Esophagus squamous epithelium (tissue), 4 donors: ENCODE results near the gene FNDC11.

Source experiments
- CTCF ChIP-seq, 6 experiments: fragments of 450-650 bp in 4 of 6; fragments of 200-600 bp in 2 of 6; sonication (generic) in 2 of 6; IDR thresholded peaks; one replicate each; pipeline ENCODE4 v1.5.1; 2016 to 2019; ENCODE audit warnings: antibody characterized with exemption in 6 of 6, mild to moderate bottlenecking in 4 of 6, moderate library complexity in 4 of 6
- POLR2A ChIP-seq, 4 donors: fragments of 450-650 bp; IDR thresholded peaks; one replicate each; pipeline ENCODE4 v1.6.1; 2017; ENCODE audit warnings: antibody characterized with exemption in 4 of 4, mild to moderate bottlenecking in 4 of 4, moderate library complexity in 3 of 4

DNA sequence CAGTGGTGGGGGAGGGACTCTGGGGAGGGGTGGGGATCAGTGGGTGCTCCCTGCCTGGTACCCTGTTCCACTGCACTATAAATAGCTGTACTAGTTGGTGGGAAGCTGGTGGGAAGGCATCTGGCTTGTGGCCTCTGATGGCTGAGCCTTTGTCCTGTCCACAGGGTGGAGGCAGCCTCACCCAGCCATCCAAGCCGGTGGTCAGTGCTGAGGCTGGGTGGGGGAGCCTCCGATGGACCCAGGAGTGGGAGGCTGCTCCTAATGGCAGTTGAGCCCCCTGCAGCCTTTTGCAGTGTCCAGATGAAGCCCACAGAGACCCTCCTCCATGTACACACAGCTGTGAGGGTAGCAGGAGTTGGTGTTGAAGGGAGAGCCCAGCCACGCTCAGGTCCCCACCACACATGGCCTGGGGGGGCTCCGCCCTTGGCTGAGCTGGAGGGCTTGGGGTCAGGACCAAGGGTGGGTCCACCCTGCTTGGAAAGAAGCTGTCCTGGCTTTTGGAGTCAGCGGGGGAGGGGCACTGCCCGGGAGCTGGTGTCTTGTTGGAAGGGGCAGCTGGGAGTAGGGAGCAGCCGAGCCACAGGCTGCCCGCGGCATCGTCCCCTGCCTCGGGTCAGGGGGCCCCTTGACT, 30.9 kb upstream of the FNDC11 start:
- TF ChIP-seq POLR2A (IDR thresholded peaks at IDR 0.05) (no peak), CTCF (IDR thresholded peaks at IDR 0.05) (no peak)
